GM23248 (cell line): Measurements from ENCODE around the gene ZNF683.

Experiments
- EZH2 ChIP-seq: fragments of 200-600 bp; sonication (generic); IDR thresholded peaks from 2 replicates; pipeline ENCODE4 v1.6.1; 2018; ENCODE audit warnings: antibody characterized with exemption, mild to moderate bottlenecking; ENCODE audit not compliant: insufficient read depth, poor library complexity, severe bottlenecking
- EZH2phosphoT487 ChIP-seq: fragments of 200-600 bp; sonication (generic); IDR thresholded peaks from 2 replicates; pipeline ENCODE4 v1.6.1; 2018; ENCODE audit warnings: antibody characterized with exemption, moderate library complexity, mild to moderate bottlenecking, low read depth; ENCODE audit not compliant: insufficient read depth

DNA sequence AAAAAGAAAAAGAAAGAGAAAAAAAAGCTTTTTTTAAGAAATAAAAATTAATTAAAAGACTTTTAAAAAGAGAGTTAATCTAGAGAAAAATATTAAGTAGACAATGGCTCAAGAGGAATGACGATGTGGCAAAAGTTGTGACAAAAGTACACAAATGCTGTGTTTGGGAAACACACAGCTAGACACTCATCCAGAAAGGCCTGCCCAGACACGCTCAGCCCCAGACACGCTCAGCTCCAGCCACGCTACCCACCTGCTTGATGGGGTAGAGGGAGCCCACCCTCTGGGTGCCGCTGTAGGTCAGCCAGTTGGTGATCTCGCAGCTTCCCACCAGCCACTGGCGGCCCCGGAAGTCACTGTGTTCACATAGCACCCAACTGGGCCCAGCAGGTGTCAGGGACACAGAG is 44.6 kb downstream of the ZNF683 start:
- TF ChIP-seq EZH2: no peak
- TF ChIP-seq EZH2phosphoT487: no peak
